Measurements from ENCODE around the gene ALOX15B.

The ALOX15B gene

GRCh38 chr17:8038954-8039610 lies at the start of gene ALOX15B:
Gene ALOX15B, plus strand, starts transcription at chr17:8039059. Its CDS starts 97 bp downstream, at chr17:8039156.
- no peak for DNase-seq (ENCODE audit: low spot score)

- peak; percentile 86 for DNase-seq (ENCODE audit: low spot score)
Measured at GRCh38 chr17:7989781-7990655, 48.8 kb upstream of the ALOX15B start.

DNA sequence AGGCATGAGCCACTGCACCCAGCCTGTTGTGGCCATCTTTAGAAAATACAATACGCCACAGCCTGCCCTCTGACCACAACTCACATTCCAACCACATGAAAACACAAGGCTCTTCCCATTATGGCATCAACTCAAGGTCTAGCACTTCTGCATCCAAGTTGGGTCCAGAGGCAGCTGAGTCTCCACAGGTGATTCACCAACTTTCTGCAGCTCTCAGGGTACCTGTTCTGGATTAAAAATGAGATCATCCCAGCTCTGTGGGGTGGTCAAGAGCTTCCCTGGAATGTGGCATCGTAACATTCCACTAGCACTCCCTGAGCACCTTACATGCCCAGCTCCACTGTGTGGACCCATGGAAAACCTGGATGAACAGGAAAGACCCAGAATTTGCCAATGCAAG lies 46.3 kb upstream of the ALOX15B start:
- DNase-seq (ENCODE audit: low spot score), result peak; percentile 85

GRCh38 chr17:7992924-7993323 lies 45.9 kb upstream of the ALOX15B start:
- DNase-seq (ENCODE audit: low spot score), result no peak

GRCh38 chr17:7993972-7994589 lies 44.8 kb upstream of the ALOX15B start:
- DNase-seq (ENCODE audit: low spot score), result no peak

- no peak for DNase-seq (ENCODE audit: low spot score)
Measured at GRCh38 chr17:7995724-7996123, 43.1 kb upstream of the ALOX15B start.

DNA sequence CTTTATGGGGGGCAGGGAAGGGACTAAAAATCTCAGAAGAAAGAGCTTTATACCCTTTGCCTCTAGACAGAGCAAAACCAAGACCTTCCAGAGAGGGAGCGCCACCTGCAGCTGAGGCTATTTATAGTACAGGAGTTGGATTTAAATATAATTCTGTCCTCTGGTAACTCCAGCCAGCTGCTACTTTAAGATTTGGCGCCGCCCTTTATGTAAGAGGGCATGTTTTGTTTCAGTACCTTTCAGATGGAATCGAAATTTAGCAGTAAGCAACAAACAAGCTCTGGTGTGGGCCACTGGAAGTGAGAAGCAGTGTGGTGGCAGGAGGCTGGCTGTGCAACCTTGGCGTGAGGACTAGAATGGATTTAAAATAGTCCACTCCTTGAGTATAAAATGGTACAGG lies 41.7 kb upstream of the ALOX15B start:
- DNase-seq (ENCODE audit: low spot score), result peak; percentile 60

DNA sequence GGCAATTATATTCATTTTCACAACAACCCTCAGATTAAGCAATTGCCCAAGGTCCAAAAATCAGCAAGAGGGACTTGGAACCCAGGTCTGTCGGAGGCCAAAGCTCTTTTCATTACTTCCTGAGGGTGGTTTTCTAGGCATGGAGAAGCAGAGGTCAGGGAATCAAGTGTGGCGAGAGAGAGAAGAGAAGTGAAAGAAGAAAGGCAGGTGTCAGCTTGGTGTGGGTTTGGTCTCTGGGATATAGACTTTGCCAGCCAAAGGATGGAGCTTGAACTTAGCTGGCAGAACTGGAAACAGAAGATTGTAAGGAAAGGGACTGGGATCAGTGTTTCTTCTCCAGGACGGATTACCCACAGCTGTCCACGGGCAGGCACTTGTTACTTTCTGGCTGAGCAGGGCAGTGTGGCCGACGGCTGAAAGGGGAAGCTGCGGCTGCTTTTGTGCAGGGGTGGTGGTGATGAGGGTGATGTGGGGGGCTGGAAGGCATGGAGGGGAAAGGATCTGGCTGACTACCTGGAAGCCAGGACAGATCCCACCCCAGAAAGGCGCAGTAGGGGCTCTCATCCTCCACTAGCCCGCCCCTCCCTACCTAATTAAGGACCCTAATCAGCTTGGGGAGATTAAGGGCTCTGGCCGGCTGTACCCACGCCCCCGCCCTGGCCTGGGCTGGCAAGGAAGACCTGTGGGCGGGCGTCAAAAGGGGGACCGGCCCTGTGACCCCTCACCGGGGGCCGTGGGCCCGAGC lies 36.7 kb upstream of the ALOX15B start, which contains the start of gene GUCY2D:
Gene GUCY2D, plus strand, starts transcription at position 640 of the 745 bp plus-strand sequence. CDS start 433 bp downstream, outside the sequence.
- DNase-seq (ENCODE audit: low spot score), result no peak

DNA sequence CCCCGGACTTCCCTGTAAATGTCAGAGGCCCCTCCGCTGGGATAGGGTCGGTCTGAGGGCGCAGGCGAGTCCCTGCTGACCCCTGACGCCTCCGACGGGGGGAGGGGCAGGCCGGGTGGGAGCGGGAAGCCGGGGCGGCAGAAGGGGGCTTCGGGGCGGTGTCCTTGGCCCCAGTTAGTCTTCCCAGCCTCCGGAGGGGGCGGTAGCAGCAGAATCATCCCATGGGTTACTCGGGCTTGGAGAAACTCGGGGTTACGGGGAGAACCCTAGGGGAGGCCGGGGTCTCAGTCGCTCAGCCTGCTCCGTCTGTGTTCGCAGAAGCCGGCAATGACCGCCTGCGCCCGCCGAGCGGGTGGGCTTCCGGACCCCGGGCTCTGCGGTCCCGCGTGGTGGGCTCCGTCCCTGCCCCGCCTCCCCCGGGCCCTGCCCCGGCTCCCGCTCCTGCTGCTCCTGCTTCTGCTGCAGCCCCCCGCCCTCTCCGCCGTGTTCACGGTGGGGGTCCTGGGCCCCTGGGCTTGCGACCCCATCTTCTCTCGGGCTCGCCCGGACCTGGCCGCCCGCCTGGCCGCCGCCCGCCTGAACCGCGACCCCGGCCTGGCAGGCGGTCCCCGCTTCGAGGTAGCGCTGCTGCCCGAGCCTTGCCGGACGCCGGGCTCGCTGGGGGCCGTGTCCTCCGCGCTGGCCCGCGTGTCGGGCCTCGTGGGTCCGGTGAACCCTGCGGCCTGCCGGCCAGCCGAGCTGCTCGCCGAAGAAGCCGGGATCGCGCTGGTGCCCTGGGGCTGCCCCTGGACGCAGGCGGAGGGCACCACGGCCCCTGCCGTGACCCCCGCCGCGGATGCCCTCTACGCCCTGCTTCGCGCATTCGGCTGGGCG lies 35.9 kb upstream of the ALOX15B start:
- no peak for DNase-seq (ENCODE audit: low spot score)

DNA sequence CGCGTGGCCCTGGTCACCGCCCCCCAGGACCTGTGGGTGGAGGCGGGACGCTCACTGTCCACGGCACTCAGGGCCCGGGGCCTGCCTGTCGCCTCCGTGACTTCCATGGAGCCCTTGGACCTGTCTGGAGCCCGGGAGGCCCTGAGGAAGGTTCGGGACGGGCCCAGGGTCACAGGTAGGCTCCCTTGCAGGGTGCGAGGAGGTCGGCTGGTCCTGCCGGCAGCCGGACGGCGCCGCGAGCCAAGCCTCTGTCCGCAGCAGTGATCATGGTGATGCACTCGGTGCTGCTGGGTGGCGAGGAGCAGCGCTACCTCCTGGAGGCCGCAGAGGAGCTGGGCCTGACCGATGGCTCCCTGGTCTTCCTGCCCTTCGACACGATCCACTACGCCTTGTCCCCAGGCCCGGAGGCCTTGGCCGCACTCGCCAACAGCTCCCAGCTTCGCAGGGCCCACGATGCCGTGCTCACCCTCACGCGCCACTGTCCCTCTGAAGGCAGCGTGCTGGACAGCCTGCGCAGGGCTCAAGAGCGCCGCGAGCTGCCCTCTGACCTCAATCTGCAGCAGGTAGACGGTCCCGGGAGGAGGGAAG lies 35.2 kb upstream of the ALOX15B start:
- no peak for DNase-seq (ENCODE audit: low spot score)

- no peak for DNase-seq (ENCODE audit: low spot score)
Measured at GRCh38 chr17:8004899-8005298, 34.0 kb upstream of the ALOX15B start.

- no peak for DNase-seq (ENCODE audit: low spot score)
Measured at GRCh38 chr17:8005357-8005756, 33.5 kb upstream of the ALOX15B start.

- DNase-seq (ENCODE audit: low spot score), result peak; percentile 68
Measured at GRCh38 chr17:8005967-8006730, 32.7 kb upstream of the ALOX15B start.

DNA sequence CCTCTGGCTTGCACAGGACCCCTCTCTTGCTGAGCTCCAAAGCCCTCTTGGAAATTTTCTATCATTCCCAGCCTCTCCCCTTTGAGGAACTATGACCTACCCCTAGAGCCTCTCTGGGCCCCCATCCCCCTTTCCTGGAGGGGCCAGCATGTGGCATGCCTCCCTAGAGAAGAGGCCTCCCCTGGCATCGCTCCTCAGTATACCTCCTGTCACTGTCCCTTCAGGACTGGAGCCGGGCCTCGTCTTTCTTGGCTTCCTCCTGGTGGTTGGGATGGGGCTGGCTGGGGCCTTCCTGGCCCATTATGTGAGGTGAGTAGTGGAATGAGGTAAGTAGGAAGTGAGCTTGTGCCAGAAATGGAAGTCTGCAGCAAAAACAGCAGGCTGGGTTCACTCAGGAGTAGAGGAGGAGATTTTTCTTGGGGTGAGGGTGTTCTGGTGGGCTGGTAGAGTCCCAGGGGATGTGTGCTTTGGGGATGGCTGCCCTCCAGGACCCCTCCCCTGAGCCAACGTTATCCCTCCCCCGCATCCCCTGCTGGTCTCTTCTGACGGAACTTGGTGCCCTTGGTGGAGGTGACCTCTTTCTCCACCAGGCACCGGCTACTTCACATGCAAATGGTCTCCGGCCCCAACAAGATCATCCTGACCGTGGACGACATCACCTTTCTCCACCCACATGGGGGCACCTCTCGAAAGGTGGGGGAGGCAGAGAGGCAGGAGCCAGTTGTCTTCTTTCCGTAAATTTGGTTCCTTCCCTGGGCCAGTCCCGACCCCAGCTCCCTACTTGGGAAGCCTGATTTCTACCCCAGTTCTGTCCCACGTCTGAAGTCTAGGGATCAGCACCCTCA lies 31.8 kb upstream of the ALOX15B start:
- DNase-seq (ENCODE audit: low spot score), result no peak

GRCh38 chr17:8007836-8008235 lies 31.0 kb upstream of the ALOX15B start:
- DNase-seq (ENCODE audit: low spot score), result no peak

DNA sequence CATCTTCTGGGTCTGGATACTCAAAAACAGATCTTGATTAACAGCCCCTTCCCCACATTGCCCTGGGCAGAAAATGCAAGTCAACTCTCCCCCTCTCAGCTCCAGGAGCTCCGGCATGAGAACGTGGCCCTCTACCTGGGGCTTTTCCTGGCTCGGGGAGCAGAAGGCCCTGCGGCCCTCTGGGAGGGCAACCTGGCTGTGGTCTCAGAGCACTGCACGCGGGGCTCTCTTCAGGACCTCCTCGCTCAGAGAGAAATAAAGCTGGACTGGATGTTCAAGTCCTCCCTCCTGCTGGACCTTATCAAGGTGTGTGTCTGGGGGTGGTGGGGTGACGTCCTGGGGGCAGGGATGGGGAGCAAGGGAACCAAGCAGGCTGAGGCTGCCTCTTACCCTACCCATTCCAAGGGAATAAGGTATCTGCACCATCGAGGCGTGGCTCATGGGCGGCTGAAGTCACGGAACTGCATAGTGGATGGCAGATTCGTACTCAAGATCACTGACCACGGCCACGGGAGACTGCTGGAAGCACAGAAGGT lies 26.7 kb upstream of the ALOX15B start:
- no peak for DNase-seq (ENCODE audit: low spot score)

GRCh38 chr17:8012996-8013640 lies 25.7 kb upstream of the ALOX15B start:
- no peak for DNase-seq (ENCODE audit: low spot score)
